ENCODE data around the gene ACAD9. TPM values are rescaled to one million over a fixed set of nuclear protein-coding genes. Genes with fewer than 3 reads are reported as not detected.

Gene ACAD9
- total and polyA plus RNA-seq, 2 donors (not counting 1 experiment from before 2014, with no cell fraction given) = 33.6 to 41.6 TPM

- Histone ChIP-seq H3K27me3 (ENCODE audit: control insufficient read depth, insufficient read depth, low read length) (no peaks in the 10 kb centered on the region), H3K27ac (ENCODE audit: insufficient read depth, low read length) (no peak overlapping the region), H3K4me3 (replicated peaks in 1 of 4; ENCODE audit: control extremely low read depth in 1 of 4, insufficient read depth in 1 of 4, low read depth in 3 of 4, low read length in 4 of 4) (no peak overlapping the region), H3K9ac (ENCODE audit: insufficient read depth, low read length) (no peak overlapping the region), H3K79me2 (ENCODE audit: control insufficient read depth, insufficient read depth, low read length) (no peaks in the 10 kb centered on the region), H4K20me1 (ENCODE audit: control insufficient read depth, extremely low read depth, insufficient read depth, low read length) (no peaks in the 10 kb centered on the region), H3K9me3 (ENCODE audit: control insufficient read depth, insufficient read depth, low read depth, low read length) (no peaks in the 10 kb centered on the region), H3K4me1 (ENCODE audit: control insufficient read depth, extremely low read depth, insufficient read depth, low read length) (no peaks in the 10 kb centered on the region), H2AFZ (ENCODE audit: low read length) (no peak overlapping the region), H3K4me2 (ENCODE audit: extremely low read depth, insufficient read depth, low read length) (no peak overlapping the region), H3K36me3 (ENCODE audit: control insufficient read depth, insufficient read depth, low read length) (no peaks in the 10 kb centered on the region)
- TF ChIP-seq, protein P1, sequence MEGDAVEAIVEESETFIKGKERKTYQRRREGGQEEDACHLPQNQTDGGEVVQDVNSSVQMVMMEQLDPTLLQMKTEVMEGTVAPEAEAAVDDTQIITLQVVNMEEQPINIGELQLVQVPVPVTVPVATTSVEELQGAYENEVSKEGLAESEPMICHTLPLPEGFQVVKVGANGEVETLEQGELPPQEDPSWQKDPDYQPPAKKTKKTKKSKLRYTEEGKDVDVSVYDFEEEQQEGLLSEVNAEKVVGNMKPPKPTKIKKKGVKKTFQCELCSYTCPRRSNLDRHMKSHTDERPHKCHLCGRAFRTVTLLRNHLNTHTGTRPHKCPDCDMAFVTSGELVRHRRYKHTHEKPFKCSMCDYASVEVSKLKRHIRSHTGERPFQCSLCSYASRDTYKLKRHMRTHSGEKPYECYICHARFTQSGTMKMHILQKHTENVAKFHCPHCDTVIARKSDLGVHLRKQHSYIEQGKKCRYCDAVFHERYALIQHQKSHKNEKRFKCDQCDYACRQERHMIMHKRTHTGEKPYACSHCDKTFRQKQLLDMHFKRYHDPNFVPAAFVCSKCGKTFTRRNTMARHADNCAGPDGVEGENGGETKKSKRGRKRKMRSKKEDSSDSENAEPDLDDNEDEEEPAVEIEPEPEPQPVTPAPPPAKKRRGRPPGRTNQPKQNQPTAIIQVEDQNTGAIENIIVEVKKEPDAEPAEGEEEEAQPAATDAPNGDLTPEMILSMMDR (conservative IDR thresholded peaks at IDR 0.05 in 1 of 2, IDR thresholded peaks at IDR 0.05 in 1 of 2; ENCODE audit: low read depth in 1 of 2, low read length in 2 of 2) = no peak
- no peak for TF ChIP-seq EZH2 (IDR thresholded peaks at IDR 0.05; ENCODE audit: low read length, missing control alignments)
- no peak for DNase-seq (ENCODE audit: low read depth in 2 of 2)
Observed at GRCh38 chr3:128870347-128870746, 9.1 kb upstream of the ACAD9 start.

DNA sequence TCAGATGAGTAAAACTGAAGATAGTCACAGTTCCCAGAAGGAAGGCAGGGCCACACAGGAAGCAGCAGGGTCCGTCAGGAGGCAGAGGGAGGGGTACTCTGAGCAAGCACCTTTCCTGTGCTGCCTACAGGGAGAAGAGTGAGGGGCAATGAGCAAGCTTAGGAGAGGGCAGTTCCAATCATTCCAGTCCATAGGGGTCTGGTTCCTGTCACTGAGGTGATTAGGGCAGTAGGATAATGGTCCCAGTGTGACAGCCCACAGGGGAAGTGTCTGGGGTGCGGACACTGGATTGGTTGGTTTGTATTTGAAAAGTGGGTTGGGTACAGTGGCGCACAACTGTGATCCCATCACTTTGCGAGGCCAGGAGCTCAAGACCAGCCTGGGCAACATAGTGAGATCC, 7.1 kb upstream of the ACAD9 start:
- TF ChIP-seq EZH2 (IDR thresholded peaks at IDR 0.05; ENCODE audit: low read length, missing control alignments) = no peak
- TF ChIP-seq, protein P1 (conservative IDR thresholded peaks at IDR 0.05 in 1 of 2, IDR thresholded peaks at IDR 0.05 in 1 of 2; ENCODE audit: low read depth in 1 of 2, low read length in 2 of 2) = no peak
- Histone ChIP-seq H3K9ac (ENCODE audit: insufficient read depth, low read length) (no peak overlapping the region), H3K4me3 (replicated peaks in 1 of 4; ENCODE audit: control extremely low read depth in 1 of 4, insufficient read depth in 1 of 4, low read depth in 3 of 4, low read length in 4 of 4) (no peak overlapping the region)

DNA sequence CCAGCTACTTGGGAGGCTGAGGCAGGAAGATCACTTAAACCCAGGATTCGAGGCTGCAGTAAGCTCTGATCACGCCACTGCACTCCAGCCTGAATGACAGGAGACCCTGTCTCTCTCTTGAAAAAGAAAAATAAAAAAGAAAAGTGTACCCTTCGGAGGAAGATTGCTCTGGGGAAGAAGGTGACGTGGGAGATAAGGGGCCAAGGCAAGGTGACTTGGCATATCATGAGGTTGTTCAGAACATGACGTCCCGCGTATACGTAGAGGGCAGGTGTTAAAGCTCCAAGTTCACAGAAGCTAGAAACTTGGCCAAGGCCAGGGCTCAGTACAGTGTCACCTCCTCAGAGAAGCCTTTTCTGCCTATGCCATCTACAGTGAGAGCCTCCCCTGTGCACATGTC, 6.7 kb upstream of the ACAD9 start:
- no peak overlapping the region for H3K4me2 ChIP-seq (ENCODE audit: extremely low read depth, insufficient read depth, low read length)
- H3K4me3 ChIP-seq (replicated peaks in 1 of 4; ENCODE audit: control extremely low read depth in 1 of 4, insufficient read depth in 1 of 4, low read depth in 3 of 4, low read length in 4 of 4) = no peak overlapping the region
- no peak overlapping the region for H3K27ac ChIP-seq (ENCODE audit: insufficient read depth, low read length)
- H3K79me2 ChIP-seq (ENCODE audit: control insufficient read depth, insufficient read depth, low read length) = peaks cover under 1% of the 10 kb centered on the region
- no peak for DNase-seq (ENCODE audit: low read depth in 2 of 2)
- no peak overlapping the region for H3K9ac ChIP-seq (ENCODE audit: insufficient read depth, low read length)
- no peaks in the 10 kb centered on the region for H3K4me1 ChIP-seq (ENCODE audit: control insufficient read depth, extremely low read depth, insufficient read depth, low read length)
- TF ChIP-seq EZH2 (IDR thresholded peaks at IDR 0.05; ENCODE audit: low read length, missing control alignments) = no peak
- TF ChIP-seq, protein P1 (conservative IDR thresholded peaks at IDR 0.05 in 1 of 2, IDR thresholded peaks at IDR 0.05 in 1 of 2; ENCODE audit: low read depth in 1 of 2, low read length in 2 of 2) = no peak
- H3K36me3 ChIP-seq (ENCODE audit: control insufficient read depth, insufficient read depth, low read length) = no peaks in the 10 kb centered on the region
- no peak overlapping the region for H2AFZ ChIP-seq (ENCODE audit: low read length)
- H4K20me1 ChIP-seq (ENCODE audit: control insufficient read depth, extremely low read depth, insufficient read depth, low read length) = no peaks in the 10 kb centered on the region
- H3K27me3 ChIP-seq (ENCODE audit: control insufficient read depth, insufficient read depth, low read length) = no peaks in the 10 kb centered on the region
- H3K9me3 ChIP-seq (ENCODE audit: control insufficient read depth, insufficient read depth, low read depth, low read length) = no peaks in the 10 kb centered on the region

More for the DNA sequence above, 7.1 kb upstream of the ACAD9 start:
- H3K27ac ChIP-seq (ENCODE audit: insufficient read depth, low read length) = no peak overlapping the region
- no peaks in the 10 kb centered on the region for H3K27me3 ChIP-seq (ENCODE audit: control insufficient read depth, insufficient read depth, low read length)
- H4K20me1 ChIP-seq (ENCODE audit: control insufficient read depth, extremely low read depth, insufficient read depth, low read length) = no peaks in the 10 kb centered on the region
- no peaks in the 10 kb centered on the region for H3K9me3 ChIP-seq (ENCODE audit: control insufficient read depth, insufficient read depth, low read depth, low read length)
- H3K79me2 ChIP-seq (ENCODE audit: control insufficient read depth, insufficient read depth, low read length) = no peaks in the 10 kb centered on the region
- no peaks in the 10 kb centered on the region for H3K36me3 ChIP-seq (ENCODE audit: control insufficient read depth, insufficient read depth, low read length)
- H2AFZ ChIP-seq (ENCODE audit: low read length) = no peak overlapping the region
- no peaks in the 10 kb centered on the region for H3K4me1 ChIP-seq (ENCODE audit: control insufficient read depth, extremely low read depth, insufficient read depth, low read length)
- H3K4me2 ChIP-seq (ENCODE audit: extremely low read depth, insufficient read depth, low read length) = no peak overlapping the region
- DNase-seq (ENCODE audit: low read depth in 2 of 2) = no peak
